ENCODE results near the gene CYTH1. TPM values are rescaled to one million over a fixed set of nuclear protein-coding genes. Genes with fewer than 3 reads are reported as not detected.

The CYTH1 gene
- total RNA-seq, 1 donor from 2014 or later, result 83.5 TPM

DNA sequence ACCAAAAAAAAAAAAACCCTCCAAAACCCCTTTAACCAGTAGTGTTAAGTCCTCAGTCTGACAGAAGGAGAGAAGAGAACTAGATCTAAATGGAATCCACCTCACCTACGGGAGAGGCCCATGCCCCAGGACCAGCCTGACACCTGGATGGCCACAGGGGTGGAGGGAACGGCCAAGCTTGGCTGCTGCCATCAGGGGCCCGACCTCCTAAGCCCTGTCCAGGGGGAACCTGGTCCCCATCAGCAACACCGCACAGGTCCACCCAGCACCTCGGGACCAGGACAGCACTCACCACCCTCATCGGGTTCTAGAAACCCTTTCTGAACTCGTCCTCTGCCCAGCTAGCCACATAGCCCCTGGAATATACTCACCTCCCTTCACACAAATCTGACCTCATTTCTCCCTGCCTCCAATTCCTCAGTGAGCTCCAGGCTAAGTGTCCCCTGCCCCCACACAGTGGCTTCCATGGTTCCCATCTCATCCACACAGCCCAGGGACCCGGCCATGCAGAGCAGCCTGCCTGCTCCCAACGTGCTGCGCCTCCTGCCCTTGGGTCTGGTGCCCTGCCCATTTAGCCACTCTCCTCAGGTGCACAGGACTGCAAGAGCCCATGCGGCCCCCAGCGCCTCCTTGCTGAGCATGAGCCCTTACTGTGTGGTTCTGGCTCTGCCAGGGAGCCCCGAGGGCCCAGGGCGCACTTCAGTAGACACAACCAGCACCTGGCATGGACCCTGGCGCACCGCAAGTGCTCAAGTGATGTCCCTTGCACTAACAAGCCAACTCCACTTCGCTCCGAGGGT is 18.3 kb upstream of the CYTH1 start:
- no peak overlapping the region for H3K4me3 Mint-ChIP-seq (ENCODE audit: low read depth)
- H3K27ac Mint-ChIP-seq, result peak overlapping the region; percentile 11
- no peaks in the 10 kb centered on the region for H3K9me3 Mint-ChIP-seq

GRCh38 chr17:78798695-78799559 is 16.9 kb upstream of the CYTH1 start:
- H3K4me1 Mint-ChIP-seq (ENCODE audit: low read depth), result peaks cover 24% of the 10 kb centered on the region
- no peaks in the 10 kb centered on the region for H3K27me3 Mint-ChIP-seq (ENCODE audit: low read depth)
- H3K27ac Mint-ChIP-seq, result peak overlapping the region; percentile 85
- H3K36me3 Mint-ChIP-seq (ENCODE audit: low read depth), result peaks cover 80% of the 10 kb centered on the region
- intact Hi-C loops (cut with micrococcal nuclease), result no loop called here
- H3K4me3 Mint-ChIP-seq (ENCODE audit: low read depth), result no peak overlapping the region
- no peak for DNase-seq (ENCODE audit: low spot score)
- H3K9me3 Mint-ChIP-seq, result no peaks in the 10 kb centered on the region

More for the DNA sequence above, 18.3 kb upstream of the CYTH1 start:
- peaks cover 32% of the 10 kb centered on the region for H3K4me1 Mint-ChIP-seq (ENCODE audit: low read depth)
- H3K27me3 Mint-ChIP-seq (ENCODE audit: low read depth), result no peaks in the 10 kb centered on the region
- no peak for DNase-seq (ENCODE audit: low spot score)
- intact Hi-C loops (cut with micrococcal nuclease), result no loop called here
- H3K36me3 Mint-ChIP-seq (ENCODE audit: low read depth), result peaks cover 78% of the 10 kb centered on the region

DNA sequence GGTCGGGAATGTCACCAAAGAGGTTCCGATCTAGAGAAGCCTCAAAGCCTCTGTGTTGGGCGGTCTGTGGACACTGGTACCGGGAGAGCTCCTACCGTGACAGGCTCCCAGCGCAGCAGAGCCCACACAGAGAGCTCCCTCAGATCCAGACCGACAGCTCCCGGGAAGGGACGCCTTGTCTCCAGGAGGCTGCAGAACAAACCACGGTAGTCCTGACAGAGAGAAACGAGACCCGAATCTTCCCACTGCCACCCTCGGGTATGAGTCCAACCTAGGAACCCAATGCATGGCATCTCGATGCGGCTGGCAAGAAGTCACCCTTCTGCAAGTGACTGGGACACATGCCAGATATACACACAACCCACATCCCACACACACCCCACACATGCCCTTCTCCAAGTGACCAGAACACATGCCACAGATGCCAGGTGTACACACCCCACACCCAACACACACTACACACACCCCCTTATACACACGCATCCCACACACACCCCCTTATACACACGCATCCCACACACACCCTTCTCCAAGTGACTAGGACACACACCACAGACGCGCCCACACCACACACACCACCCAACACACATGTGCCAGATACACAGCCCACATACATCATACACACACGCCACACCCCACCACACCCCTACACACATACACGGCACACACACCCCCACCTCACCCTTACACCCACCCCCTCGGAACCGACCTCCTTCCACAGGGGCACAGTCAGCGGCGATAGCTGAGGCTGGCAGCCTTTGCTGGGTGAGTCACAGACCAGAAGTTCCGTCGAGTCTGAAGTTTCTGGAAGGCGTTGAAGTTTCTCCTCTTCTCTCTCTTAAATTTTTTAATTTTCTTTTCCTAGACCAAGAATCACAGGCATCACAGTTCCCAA is 15.9 kb upstream of the CYTH1 start:
- no peaks in the 10 kb centered on the region for H3K27me3 Mint-ChIP-seq (ENCODE audit: low read depth)
- peaks cover 18% of the 10 kb centered on the region for H3K4me1 Mint-ChIP-seq (ENCODE audit: low read depth)
- H3K27ac Mint-ChIP-seq, result peak overlapping the region; percentile 2
- intact Hi-C loops (cut with micrococcal nuclease), result no loop called here
- no peak overlapping the region for H3K4me3 Mint-ChIP-seq (ENCODE audit: low read depth)
- DNase-seq (ENCODE audit: low spot score), result no peak
- peaks cover 80% of the 10 kb centered on the region for H3K36me3 Mint-ChIP-seq (ENCODE audit: low read depth)
- no peaks in the 10 kb centered on the region for H3K9me3 Mint-ChIP-seq

DNA sequence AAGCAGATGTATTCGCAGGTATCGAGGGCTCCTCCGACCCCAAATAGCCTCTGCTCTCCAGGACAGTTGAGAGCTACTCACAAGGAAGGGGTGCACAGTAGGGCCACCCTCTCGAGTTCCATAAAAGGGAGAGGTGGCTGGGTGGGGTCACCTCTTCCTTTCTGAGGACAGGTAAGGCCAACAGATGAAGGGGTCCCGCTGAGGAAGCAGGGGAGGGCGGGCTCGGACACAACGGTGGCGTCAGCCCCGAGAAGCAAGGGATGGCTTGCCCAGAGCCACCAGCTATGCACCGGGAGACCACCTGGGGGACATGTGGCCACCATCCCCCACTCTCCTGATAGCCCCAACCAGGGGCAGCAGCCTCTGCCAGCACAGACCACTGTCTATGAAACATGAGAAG is 15.1 kb upstream of the CYTH1 start:
- H3K9me3 Mint-ChIP-seq, result no peaks in the 10 kb centered on the region
- no peak overlapping the region for H3K4me3 Mint-ChIP-seq (ENCODE audit: low read depth)
- no peak overlapping the region for H3K27ac Mint-ChIP-seq
- peaks cover 73% of the 10 kb centered on the region for H3K36me3 Mint-ChIP-seq (ENCODE audit: low read depth)
- no peaks in the 10 kb centered on the region for H3K27me3 Mint-ChIP-seq (ENCODE audit: low read depth)
- intact Hi-C loops (cut with micrococcal nuclease), result no loop called here
- H3K4me1 Mint-ChIP-seq (ENCODE audit: low read depth), result peaks cover 18% of the 10 kb centered on the region
- no peak for DNase-seq (ENCODE audit: low spot score)

DNA sequence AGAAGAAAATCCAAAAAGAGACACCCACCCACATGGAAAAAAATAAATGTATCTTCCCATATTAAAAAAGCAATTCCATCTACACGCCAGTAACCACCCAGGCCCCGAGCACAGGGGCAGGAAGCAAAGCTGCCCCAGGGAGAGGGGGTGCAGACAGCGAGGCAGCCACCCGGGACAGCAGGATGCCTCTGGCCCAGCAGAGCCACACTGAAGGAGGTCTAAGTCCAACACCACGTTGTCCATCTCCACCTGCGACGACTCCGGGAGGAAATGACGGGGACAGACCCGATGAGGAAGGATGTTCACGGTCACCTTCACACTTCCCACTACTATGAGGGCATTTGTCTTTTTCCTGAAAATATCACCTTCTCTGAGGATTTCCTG is 14.4 kb upstream of the CYTH1 start:
- Mint-ChIP-seq H3K27me3 (ENCODE audit: low read depth) (no peaks in the 10 kb centered on the region), H3K27ac (no peak overlapping the region), H3K36me3 (ENCODE audit: low read depth) (peaks cover 78% of the 10 kb centered on the region), H3K4me3 (ENCODE audit: low read depth) (no peak overlapping the region), H3K9me3 (no peaks in the 10 kb centered on the region), H3K4me1 (ENCODE audit: low read depth) (peaks cover 18% of the 10 kb centered on the region)
- no peak for DNase-seq (ENCODE audit: low spot score)
- intact Hi-C loops (cut with micrococcal nuclease), result no loop called here

DNA sequence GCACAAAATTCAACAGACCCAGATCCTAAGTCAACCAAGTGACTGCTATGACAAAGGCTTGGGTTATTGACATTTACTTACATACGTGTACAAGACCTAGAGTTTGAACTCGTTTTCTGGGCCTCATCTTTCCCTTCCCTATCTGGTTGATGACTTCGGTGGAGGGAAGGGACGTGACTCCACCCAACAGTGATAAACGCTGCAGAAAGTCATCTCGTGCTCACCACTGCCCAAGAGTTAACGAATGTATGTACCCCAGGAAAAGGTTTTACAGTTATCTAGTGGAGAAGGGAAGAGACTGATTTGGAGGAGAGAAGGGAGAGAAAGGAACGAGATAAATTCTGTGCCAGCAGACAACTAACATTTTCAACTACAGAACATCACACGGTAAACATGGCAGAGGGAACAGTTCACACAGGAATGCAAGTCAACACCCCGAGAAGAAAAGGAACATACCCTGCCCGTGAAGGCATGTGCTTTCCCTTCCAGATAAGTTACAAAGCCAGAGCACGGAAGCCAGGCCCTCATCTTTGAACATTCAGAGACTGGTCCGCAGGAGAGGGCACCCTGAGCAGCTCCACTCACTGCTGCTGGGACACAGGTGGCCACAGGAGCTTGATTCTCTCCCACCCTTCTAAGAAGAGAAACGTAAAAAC is 13.9 kb upstream of the CYTH1 start:
- no peak overlapping the region for H3K4me3 Mint-ChIP-seq (ENCODE audit: low read depth)
- DNase-seq (ENCODE audit: low spot score), result no peak
- peaks cover 76% of the 10 kb centered on the region for H3K36me3 Mint-ChIP-seq (ENCODE audit: low read depth)
- H3K27ac Mint-ChIP-seq, result no peak overlapping the region
- H3K9me3 Mint-ChIP-seq, result no peaks in the 10 kb centered on the region
- H3K27me3 Mint-ChIP-seq (ENCODE audit: low read depth), result no peaks in the 10 kb centered on the region
- H3K4me1 Mint-ChIP-seq (ENCODE audit: low read depth), result peaks cover 18% of the 10 kb centered on the region
- intact Hi-C loops (cut with micrococcal nuclease), result no loop called here

- Mint-ChIP-seq H3K4me3 (ENCODE audit: low read depth) (no peak overlapping the region), H3K27ac (no peak overlapping the region), H3K27me3 (ENCODE audit: low read depth) (no peaks in the 10 kb centered on the region), H3K9me3 (no peaks in the 10 kb centered on the region), H3K36me3 (ENCODE audit: low read depth) (peaks cover 76% of the 10 kb centered on the region), H3K4me1 (ENCODE audit: low read depth) (peaks cover 20% of the 10 kb centered on the region)
- intact Hi-C loops (cut with micrococcal nuclease), result no loop called here
- DNase-seq (ENCODE audit: low spot score), result no peak
These were observed 13.0 kb upstream of the CYTH1 start for GRCh38 chr17:78794864-78795640.

GRCh38 chr17:78794399-78794798 is 12.3 kb upstream of the CYTH1 start:
- intact Hi-C loops (cut with micrococcal nuclease), result no loop called here
- no peak for DNase-seq (ENCODE audit: low spot score)
- H3K4me1 Mint-ChIP-seq (ENCODE audit: low read depth), result peaks cover 21% of the 10 kb centered on the region
- H3K9me3 Mint-ChIP-seq, result no peaks in the 10 kb centered on the region
- no peaks in the 10 kb centered on the region for H3K27me3 Mint-ChIP-seq (ENCODE audit: low read depth)
- H3K4me3 Mint-ChIP-seq (ENCODE audit: low read depth), result no peak overlapping the region
- H3K27ac Mint-ChIP-seq, result no peak overlapping the region
- H3K36me3 Mint-ChIP-seq (ENCODE audit: low read depth), result peaks cover 77% of the 10 kb centered on the region

DNA sequence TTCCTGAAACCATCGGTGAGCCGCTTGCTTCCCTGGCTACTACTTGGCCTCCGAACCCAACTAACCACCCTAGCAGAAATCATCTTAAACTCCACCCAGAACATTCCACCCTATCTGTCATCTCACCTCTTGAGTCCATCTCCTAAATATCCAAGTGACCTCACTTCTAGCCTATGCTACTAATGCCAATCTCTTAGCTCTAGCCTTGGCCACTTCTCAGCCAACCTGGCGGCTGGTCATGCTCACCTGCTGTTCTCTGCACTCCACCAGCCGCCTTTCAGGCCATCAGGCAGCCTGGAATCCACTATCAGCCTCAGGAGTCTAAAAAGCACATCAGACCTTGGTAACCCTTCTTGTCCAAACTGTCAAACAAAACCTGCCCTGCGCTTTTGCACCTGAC is 11.9 kb upstream of the CYTH1 start:
- Mint-ChIP-seq H3K4me1 (ENCODE audit: low read depth) (peaks cover 21% of the 10 kb centered on the region), H3K36me3 (ENCODE audit: low read depth) (peaks cover 73% of the 10 kb centered on the region), H3K27me3 (ENCODE audit: low read depth) (no peaks in the 10 kb centered on the region), H3K27ac (no peak overlapping the region), H3K9me3 (no peaks in the 10 kb centered on the region), H3K4me3 (ENCODE audit: low read depth) (no peak overlapping the region)
- DNase-seq (ENCODE audit: low spot score), result no peak
- intact Hi-C loops (cut with micrococcal nuclease), result no loop called here

- no peak for DNase-seq (ENCODE audit: low spot score)
- Mint-ChIP-seq H3K4me1 (ENCODE audit: low read depth) (peaks cover 15% of the 10 kb centered on the region), H3K36me3 (ENCODE audit: low read depth) (peaks cover 67% of the 10 kb centered on the region), H3K9me3 (no peaks in the 10 kb centered on the region), H3K27ac (no peak overlapping the region), H3K27me3 (ENCODE audit: low read depth) (no peaks in the 10 kb centered on the region), H3K4me3 (ENCODE audit: low read depth) (no peak overlapping the region)
- intact Hi-C loops (cut with micrococcal nuclease), result no loop called here
These were observed 11.3 kb upstream of the CYTH1 start for GRCh38 chr17:78793415-78793814.

DNA sequence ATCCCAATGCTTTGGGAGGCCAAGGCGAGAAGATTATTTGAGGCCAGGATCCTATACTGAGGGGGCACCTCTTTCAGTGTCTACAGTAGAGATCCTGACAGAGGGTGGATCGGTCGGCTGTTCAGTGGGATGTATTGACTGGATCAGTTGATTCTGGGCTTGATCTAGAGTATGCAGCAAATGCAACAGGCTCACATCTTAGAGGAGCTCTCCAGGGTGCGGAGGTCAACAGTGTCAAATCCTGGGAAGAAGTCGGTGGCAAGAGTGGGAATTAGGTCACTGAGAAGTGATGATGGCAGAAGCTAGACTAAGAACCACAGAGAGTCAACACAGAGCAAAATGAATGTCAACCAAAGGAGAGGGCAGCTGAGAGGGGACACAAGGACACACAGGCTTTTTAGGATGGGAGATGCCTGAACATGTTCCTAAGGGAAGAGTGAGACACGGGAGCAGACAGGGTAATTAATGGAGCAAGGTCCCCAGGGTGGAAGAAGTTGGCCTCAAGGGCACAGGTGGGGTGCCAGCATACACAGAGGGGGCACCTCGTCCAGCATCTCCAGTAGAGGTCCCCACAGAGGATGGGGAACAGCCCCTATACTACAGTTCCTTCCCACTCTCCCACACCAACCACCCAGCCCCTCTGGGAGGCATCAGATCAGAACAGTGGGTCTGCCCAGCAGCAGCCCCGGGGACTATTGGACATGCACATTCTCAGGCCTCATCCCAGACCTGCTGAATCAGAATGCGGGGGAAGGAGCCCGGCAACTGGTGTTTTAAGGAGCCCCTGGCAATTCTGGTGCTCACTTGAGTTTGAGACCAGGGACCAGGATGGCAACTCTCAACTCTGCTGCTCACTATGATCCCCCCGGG is 10.0 kb upstream of the CYTH1 start:
- DNase-seq (ENCODE audit: low spot score), result no peak
- H3K4me1 Mint-ChIP-seq (ENCODE audit: low read depth), result peaks cover 12% of the 10 kb centered on the region
- peak overlapping the region; percentile 25 for H3K27ac Mint-ChIP-seq
- no peaks in the 10 kb centered on the region for H3K27me3 Mint-ChIP-seq (ENCODE audit: low read depth)
- intact Hi-C loops (cut with micrococcal nuclease), result no loop called here
- no peak overlapping the region for H3K4me3 Mint-ChIP-seq (ENCODE audit: low read depth)
- H3K36me3 Mint-ChIP-seq (ENCODE audit: low read depth), result peaks cover 65% of the 10 kb centered on the region
- no peaks in the 10 kb centered on the region for H3K9me3 Mint-ChIP-seq

Data from activated T-helper 2 cell treated with anti-CD3 and anti-CD28 coated beads, Interferon-gamma antibody, Interleukin-2, Interleukin-4, amounts not matched to agents 10 μg/mL and 5 μg/mL and 100 μg/mL, durations not matched to agents 14 hours and 24 hours and 36 hours (primary cell).